ENCODE measurements around the gene SCARB1.
A peak's percentile ranks its signal among the peaks of the same experiment; 100 is the strongest.
"Not testable (repeated sequence)": the region's sequence is repeated elsewhere in the genome, so short reads cannot be mapped to it uniquely, and the experiment has no call there.

SCARB1 gene, protein sequence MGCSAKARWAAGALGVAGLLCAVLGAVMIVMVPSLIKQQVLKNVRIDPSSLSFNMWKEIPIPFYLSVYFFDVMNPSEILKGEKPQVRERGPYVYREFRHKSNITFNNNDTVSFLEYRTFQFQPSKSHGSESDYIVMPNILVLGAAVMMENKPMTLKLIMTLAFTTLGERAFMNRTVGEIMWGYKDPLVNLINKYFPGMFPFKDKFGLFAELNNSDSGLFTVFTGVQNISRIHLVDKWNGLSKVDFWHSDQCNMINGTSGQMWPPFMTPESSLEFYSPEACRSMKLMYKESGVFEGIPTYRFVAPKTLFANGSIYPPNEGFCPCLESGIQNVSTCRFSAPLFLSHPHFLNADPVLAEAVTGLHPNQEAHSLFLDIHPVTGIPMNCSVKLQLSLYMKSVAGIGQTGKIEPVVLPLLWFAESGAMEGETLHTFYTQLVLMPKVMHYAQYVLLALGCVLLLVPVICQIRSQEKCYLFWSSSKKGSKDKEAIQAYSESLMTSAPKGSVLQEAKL

GRCh38 chr12:124863416-124864325 is at the start of gene SCARB1:
Gene SCARB1 (minus strand): TSS chr12:124863864. CDS start chr12:124863720, 144 bp downstream.
- peak; percentile 71 for DNase-seq

- not testable (repeated sequence) for DNase-seq
These were observed 49.0 kb upstream of the SCARB1 start for GRCh38 chr12:124912529-124913287.

DNA sequence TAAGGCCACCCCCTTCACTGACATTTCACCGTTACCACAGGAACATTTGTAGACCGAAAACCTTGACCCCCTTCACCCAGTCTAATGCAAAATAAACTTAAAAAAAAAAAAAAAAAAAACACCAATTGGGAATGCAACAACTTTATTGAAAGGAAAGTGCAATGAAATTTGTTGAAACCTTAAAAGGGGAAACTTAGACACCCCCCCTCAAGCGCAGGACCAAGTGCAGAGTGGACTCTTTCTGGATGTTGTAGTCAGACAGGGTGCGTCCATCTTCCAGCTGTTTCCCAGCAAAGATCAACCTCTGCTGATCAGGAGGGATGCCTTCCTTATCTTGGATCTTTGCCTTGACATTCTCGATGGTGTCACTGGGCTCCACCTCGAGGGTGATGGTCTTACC is 47.9 kb upstream of the SCARB1 start:
- not testable (repeated sequence) for DNase-seq

DNA sequence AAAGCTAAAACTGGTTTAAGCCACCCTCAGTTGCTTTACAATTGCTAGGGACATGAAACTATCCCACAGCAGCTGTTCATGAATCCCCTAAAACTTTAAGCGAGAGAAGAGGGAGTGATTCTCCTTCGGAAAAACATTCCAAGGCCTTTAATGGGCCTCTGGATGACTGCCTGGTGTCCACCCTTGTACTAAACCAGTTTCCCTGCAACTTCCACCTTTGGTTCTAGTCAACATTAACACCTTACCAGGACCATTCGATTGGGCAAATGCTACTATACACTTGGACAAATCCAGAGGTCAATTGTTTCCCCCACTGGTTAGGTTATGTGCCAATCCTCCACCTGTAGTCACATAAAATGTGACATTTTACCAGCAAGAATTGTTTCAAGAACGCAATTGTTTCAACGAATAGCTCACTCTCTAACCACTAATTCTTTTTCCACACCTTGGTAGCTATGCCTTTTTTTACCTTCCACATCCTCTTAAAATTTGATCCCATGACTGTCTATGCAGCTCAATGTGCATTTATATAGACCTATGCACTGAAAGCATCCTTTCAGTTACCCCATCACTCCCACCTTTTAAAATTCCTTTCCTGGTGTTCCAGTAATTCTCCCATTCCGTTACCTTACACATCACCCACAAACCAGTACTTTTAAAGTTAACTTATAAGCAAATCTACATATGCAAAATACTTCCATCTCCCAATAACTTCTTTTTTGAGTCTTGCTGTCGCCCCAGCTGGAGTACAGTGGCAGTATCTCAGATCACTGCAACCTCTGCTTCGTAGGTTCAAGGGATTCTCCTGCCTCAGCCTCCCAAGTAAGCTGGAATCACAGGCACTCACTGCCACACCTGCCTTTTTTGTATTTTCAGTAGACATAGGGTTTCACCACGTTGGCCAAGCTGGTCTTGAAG is 47.2 kb upstream of the SCARB1 start:
- DNase-seq = no peak

- DNase-seq = no peak
These were observed 46.3 kb upstream of the SCARB1 start for GRCh38 chr12:124909831-124910560.

DNA sequence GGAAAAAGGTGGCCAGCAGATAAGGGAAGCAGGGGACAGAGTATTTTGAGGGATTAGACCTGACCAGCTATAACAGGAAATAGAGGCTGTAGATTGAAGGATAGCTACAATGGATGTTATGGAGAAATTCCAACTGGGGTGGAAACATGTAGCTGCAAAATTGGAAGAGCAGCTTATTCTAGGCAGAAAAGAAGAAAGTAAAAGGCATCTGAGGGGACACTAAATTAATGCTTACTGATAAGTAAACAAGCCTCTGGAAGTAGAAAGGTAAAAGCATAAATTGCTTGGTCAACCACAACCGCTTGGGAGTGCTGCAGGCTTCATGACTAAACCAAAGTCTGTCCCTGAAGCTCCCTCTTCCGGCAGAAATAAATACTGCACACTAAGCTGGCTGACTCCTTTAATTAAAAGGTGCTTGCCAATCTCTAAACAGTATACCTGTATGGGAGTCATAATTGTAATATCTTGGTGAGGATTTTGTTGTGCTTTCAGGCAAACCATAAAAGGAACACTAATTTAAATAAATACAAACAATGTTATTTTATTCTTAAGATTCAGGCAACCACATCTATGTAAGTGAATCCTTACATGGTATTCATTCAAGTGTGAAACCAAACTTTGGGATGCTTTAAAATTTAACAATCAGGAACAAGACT is 43.1 kb upstream of the SCARB1 start:
- DNase-seq = peak; percentile 95

DNA sequence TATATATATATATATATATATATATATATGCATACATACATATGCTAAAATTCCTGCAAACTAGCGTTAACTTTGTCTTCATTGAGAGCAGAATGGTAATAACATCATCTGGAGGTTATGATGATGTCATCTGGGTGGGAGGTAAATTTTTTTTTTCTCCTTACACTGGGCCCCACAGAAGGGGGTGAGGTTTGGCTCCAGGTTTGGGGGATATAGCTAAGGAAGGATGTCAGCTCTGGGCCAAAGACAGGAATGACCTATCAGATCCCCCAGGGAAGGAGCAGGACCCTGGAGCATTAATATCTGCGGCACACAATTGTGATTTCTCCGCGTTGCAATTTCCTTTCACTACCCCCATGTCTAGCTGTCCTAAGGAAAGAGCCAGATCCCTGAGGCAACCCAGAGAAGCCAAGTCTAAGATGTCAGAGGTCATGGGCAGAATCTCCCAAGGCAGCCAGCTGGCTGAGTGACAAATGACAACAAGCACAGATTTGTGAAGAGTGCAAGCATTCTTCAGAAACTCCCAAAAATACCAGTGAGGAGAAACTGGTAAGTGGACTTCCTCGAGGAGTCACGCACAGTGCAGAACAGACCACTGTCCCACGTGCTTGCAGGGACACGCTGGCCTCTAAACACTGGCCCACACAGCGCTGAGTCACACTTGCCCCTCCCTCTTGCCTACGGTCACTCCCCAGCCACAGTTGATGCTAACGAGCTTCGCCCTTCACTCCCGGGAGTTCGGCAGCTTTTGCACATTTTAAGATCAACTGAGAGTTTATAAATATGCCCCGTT is 40.8 kb upstream of the SCARB1 start:
- no peak for DNase-seq

DNA sequence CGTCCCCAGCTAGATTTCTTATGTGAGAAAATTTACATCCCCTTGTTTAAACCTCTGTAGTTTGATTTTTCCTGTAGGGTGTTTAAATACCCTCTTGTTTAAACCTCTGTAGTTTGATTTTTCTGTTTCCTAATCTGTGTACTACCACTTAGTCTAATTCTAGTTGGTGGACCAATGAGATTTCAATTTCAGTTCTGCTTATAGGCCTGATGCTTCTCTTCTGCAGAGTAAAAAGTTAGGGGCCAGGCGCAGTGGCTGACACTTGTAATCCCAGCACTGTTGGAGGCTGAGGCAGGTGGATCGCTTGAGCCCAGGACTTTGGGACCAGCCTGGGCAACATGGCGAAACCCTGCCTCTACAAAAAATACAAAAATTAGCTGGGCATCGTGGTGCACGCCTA is 39.3 kb upstream of the SCARB1 start:
- DNase-seq = no peak

- DNase-seq = no peak
These were observed 37.3 kb upstream of the SCARB1 start for GRCh38 chr12:124901003-124901402.

GRCh38 chr12:124900345-124900795 is 36.7 kb upstream of the SCARB1 start:
- not testable (repeated sequence) for DNase-seq

DNA sequence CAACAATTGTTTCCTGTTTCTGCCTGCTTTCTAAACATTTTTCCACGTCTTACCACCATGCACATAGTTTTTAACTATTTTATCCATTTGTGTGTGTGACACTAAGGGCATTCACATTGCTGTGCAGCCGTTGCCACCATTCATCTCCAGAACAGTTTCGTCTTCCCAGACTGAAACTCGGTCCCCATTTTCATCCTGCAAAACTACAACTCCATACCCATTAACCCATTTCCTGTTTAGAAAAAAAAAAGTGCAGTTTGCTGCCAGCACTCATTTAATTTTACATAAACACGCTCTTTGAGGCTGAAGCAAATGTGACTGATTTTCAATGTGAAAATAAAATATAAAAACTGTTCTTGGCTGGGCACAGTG is 35.2 kb upstream of the SCARB1 start:
- no peak for DNase-seq

DNA sequence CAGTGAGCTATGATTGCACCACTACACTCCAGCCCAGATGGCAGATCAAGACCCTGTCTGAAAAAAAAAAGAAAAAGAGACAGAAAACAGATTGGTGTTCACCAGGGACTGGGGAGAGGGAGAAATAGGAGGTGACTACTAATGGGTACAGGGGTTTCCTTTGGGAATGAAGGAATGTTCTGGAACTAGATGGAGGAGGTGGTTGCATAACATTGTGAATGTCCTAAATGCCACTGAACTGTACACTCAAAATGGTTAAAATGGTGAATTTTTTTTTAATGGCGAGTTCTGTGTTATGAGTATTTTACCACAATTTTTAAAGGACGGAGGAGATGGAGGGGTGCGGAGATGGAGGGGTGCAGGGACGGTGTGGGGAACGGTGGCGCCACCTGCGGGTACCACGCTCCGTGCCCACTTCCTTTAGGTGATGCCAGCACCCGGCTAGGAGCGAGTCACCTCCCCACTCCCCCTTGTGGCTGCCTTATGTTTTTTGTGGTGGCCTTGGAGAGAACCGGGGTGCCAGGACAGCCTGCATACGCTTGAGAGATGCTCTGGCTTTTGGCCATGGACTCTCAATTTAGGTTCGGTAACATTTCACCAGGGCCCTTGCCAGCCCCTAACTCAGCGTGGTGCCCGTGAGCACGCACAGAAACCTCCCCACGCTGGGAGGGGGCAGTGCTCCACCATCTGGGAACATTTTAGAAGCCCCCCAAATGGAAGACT is 34.7 kb upstream of the SCARB1 start:
- peak; percentile 38 for DNase-seq

- DNase-seq = no peak
These were observed 32.8 kb upstream of the SCARB1 start for GRCh38 chr12:124896461-124896860.

- DNase-seq = no peak
These were observed 30.3 kb upstream of the SCARB1 start for GRCh38 chr12:124893792-124894516.

- DNase-seq = no peak
These were observed 24.6 kb upstream of the SCARB1 start for GRCh38 chr12:124888260-124888659.

DNA sequence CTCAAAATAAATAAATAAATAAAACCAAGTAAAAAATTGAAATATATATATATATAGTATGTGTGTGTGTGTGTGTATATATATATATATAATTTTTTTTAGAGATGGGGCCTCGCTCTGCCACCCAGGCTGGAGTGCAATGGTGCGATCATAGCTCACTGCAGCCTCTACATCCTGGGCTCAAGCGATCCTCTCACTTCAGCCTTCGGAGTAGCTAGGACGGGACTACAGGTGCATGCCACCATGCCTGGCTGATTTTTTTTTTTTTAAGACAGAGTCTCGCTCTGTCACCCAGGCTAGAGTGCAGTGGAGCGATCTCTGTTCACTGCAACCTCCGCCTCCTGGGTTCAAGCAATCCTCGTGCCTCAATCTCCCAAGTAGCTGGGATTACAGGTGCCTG is 24.1 kb upstream of the SCARB1 start:
- DNase-seq = not testable (repeated sequence)

GRCh38 chr12:124884587-124885438 is 21.1 kb upstream of the SCARB1 start:
- no peak for DNase-seq

Data from activated T-cell treated with anti-CD3 and anti-CD28 coated beads for 4 hours (primary cell).